Esophagus squamous epithelium (tissue), 4 donors: Measurements from ENCODE around the gene ZNF385B.

Experiments
- POLR2A ChIP-seq, 4 donors: fragments of 450-650 bp; IDR thresholded peaks; one replicate each; pipeline ENCODE4 v1.6.1; 2017; ENCODE audit warnings: antibody characterized with exemption in 4 of 4, mild to moderate bottlenecking in 4 of 4, moderate library complexity in 3 of 4
- TF ChIP-seq, protein P1 (sequence below), 6 experiments: fragments of 450-650 bp in 4 of 6; fragments of 200-600 bp in 2 of 6; sonication (generic) in 2 of 6; IDR thresholded peaks; one replicate each; pipeline ENCODE4 v1.5.1; 2016 to 2019; ENCODE audit warnings: antibody characterized with exemption in 6 of 6, mild to moderate bottlenecking in 4 of 6, moderate library complexity in 4 of 6

DNA sequence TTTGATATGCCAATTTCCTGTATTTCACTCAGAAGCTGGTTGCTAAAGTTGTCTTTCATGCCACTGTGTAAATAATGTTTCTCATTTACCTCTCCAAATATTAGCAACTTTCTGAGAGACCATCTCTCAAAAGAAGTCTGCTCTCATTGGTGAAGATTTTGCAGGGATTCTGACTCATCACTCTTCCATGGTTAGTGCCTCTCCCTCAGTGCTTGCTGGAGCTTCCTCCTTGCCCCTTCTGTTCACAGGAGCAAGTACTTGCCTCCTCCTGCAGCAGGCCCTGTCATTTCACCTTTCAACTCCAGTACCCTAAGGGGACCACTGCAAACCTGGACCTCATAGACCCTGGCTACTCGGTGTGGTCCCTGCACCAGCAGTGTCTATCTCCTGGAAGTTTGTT is 168.8 kb downstream of the ZNF385B start:
- TF ChIP-seq, protein P1, sequence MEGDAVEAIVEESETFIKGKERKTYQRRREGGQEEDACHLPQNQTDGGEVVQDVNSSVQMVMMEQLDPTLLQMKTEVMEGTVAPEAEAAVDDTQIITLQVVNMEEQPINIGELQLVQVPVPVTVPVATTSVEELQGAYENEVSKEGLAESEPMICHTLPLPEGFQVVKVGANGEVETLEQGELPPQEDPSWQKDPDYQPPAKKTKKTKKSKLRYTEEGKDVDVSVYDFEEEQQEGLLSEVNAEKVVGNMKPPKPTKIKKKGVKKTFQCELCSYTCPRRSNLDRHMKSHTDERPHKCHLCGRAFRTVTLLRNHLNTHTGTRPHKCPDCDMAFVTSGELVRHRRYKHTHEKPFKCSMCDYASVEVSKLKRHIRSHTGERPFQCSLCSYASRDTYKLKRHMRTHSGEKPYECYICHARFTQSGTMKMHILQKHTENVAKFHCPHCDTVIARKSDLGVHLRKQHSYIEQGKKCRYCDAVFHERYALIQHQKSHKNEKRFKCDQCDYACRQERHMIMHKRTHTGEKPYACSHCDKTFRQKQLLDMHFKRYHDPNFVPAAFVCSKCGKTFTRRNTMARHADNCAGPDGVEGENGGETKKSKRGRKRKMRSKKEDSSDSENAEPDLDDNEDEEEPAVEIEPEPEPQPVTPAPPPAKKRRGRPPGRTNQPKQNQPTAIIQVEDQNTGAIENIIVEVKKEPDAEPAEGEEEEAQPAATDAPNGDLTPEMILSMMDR (IDR thresholded peaks at IDR 0.05): no peak
- no peak for TF ChIP-seq POLR2A (IDR thresholded peaks at IDR 0.05)
